HFFc6 (cell line): ENCODE results near the gene PFKFB3. TPM values are rescaled to one million over a fixed set of nuclear protein-coding genes. Genes with fewer than 3 reads are reported as not detected.

Experiments used
- DNase-seq: peaks from one replicate; pipeline ENCODE4 v3.0.0-alpha.2; 2018
- H3K27ac Mint-ChIP-seq: 2 replicates; pipeline ENCODE4 v1.8.0; 2020; ENCODE audit warnings: mild to moderate bottlenecking, mixed read lengths
- H3K27me3 Mint-ChIP-seq: 2 replicates; pipeline ENCODE4 v1.8.0; 2021; ENCODE audit warnings: mild to moderate bottlenecking, moderate library complexity, mixed read lengths; ENCODE audit not compliant: insufficient read depth
- H3K36me3 Mint-ChIP-seq: 2 replicates; pipeline ENCODE4 v1.8.0; 2021; ENCODE audit warnings: low read depth, mixed read lengths
- H3K4me1 Mint-ChIP-seq: 2 replicates; pipeline ENCODE4 v1.8.0; 2020; ENCODE audit warnings: low read depth, mixed read lengths
- H3K4me3 Mint-ChIP-seq: 2 replicates; pipeline ENCODE4 v1.8.0; 2020; ENCODE audit warnings: mild to moderate bottlenecking, moderate library complexity, mixed read lengths
- H3K9me3 Mint-ChIP-seq: 2 replicates; pipeline ENCODE4 v1.8.0; 2020; ENCODE audit warnings: mild to moderate bottlenecking, mixed read lengths
- total RNA-seq, 6 experiments: library from RNA; stranded (reverse); fragmentation: NEBNext Ultra II Directional; extraction: Animal tissue kit (Norgen Biotek cat#: 25700); gene quantifications; 2 replicates in 1 of 6; 3 replicates in 5 of 6; pipeline ENCODE4 v1.2.3, GENCODE V29; 2021
- TF ChIP-seq, protein P1 (sequence below): fragments of 200-600 bp; sonication (generic); IDR thresholded peaks from 2 replicates; pipeline ENCODE4 v1.5.0; 2021; ENCODE audit warnings: antibody characterized with exemption, mild to moderate bottlenecking

Gene PFKFB3
- total RNA-seq, 6 experiments from 2014 or later = 25.4 to 34.6 (median 28.7) TPM

DNA sequence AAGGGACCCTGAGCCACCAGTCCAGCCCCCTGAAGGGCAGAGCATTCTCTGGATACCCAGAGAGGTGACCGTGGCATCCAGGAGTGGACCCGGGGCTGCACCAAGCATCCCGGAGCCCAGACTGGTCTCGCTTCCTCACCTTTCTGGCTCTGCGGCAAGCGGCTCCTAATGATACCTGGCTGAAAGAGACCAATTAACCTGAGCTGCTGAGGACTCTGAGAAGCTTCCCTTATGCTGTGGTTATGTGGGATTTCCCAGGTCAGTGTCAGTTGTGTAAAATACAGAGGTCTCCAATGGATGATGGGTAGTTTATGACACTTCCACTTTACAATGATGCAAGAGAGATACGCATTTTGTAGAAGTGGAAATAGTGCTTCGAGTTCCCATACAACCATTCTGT, 51.5 kb downstream of the PFKFB3 start:
- no peaks in the 10 kb centered on the region for H3K9me3 Mint-ChIP-seq
- DNase-seq = no peak
- peaks cover 2% of the 10 kb centered on the region for H3K27me3 Mint-ChIP-seq
- no peaks in the 10 kb centered on the region for H3K4me1 Mint-ChIP-seq
- no peak overlapping the region for H3K27ac Mint-ChIP-seq
- no peak overlapping the region for H3K4me3 Mint-ChIP-seq
- no peaks in the 10 kb centered on the region for H3K36me3 Mint-ChIP-seq
- TF ChIP-seq, protein P1, sequence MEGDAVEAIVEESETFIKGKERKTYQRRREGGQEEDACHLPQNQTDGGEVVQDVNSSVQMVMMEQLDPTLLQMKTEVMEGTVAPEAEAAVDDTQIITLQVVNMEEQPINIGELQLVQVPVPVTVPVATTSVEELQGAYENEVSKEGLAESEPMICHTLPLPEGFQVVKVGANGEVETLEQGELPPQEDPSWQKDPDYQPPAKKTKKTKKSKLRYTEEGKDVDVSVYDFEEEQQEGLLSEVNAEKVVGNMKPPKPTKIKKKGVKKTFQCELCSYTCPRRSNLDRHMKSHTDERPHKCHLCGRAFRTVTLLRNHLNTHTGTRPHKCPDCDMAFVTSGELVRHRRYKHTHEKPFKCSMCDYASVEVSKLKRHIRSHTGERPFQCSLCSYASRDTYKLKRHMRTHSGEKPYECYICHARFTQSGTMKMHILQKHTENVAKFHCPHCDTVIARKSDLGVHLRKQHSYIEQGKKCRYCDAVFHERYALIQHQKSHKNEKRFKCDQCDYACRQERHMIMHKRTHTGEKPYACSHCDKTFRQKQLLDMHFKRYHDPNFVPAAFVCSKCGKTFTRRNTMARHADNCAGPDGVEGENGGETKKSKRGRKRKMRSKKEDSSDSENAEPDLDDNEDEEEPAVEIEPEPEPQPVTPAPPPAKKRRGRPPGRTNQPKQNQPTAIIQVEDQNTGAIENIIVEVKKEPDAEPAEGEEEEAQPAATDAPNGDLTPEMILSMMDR = no peak

DNA sequence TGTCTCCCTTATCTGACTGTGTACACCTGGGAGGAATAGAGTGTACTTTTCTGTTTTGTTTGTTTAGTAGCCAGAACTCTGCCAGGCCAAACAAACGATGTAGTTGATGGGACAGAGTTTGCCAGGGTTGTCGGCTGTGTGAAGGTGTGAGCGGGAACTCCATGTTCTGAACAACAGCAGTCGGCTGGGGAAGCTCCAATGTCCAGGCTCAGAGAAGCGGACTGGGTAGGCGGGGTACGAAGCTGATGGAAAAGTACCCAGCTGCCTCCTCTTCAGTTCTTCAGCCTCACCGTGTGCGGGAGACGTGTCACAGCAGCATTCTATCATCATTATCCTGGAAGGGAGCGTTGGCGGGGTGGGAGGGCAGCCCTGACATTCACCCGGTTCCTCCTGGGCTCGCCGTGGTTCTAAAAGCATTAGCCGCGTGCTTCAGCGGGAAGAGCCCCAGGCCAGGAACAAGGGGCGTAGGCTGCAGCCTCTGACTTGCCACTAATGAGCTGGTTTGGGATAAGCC, 52.9 kb downstream of the PFKFB3 start:
- Mint-ChIP-seq H3K4me1 (no peaks in the 10 kb centered on the region), H3K4me3 (no peak overlapping the region), H3K27me3 (peaks cover 1% of the 10 kb centered on the region; the same call in 1 of the 2 replicates), H3K27ac (no peak overlapping the region), H3K9me3 (no peaks in the 10 kb centered on the region), H3K36me3 (peaks cover 3% of the 10 kb centered on the region; the same call in 1 of the 2 replicates)
- TF ChIP-seq, protein P1 = no peak
- DNase-seq = no peak

DNA sequence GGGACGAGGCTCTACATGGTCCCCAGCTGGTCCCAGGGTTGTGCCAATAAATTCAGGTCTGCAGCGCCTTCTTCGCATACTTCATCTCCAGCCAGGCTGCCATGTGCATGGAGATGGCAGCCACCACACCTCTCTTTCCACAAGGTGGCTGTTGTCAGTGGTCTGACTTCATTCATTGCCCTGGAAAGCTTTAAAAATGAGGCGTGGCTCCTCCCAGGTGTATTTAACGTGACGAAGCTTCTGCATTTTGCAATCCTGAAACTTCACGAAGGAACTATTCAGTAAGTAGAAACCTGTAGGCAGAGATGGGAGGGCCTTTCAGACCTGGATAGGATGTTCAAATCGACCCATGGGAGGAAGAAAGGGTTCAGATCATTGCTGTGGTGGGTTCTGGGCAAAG, 53.7 kb downstream of the PFKFB3 start:
- Mint-ChIP-seq H3K4me3 (no peak overlapping the region), H3K27me3 (peaks cover 1% of the 10 kb centered on the region; the same call in 1 of the 2 replicates), H3K9me3 (no peaks in the 10 kb centered on the region), H3K4me1 (no peaks in the 10 kb centered on the region), H3K36me3 (peaks cover 11% of the 10 kb centered on the region; the same call in 1 of the 2 replicates), H3K27ac (no peak overlapping the region)
- DNase-seq = no peak
- TF ChIP-seq, protein P1 = no peak

DNA sequence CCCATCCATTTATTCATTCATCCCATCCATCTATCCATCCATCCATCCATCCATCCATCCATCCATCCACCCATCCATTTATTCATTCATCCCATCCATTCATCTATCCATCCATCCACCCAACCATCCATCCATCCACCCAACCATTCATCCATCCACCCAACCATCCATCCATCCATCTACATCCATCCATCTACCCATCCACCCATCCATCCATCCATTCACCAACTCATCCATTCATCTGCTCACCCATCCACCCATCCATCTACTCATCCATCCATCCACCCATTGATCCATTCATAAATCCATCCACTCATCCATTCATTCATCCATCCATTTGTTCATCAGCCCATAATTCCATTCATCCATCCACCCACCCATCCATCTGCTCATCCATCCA, 56.4 kb downstream of the PFKFB3 start:
- no peak overlapping the region for H3K4me3 Mint-ChIP-seq
- no peaks in the 10 kb centered on the region for H3K9me3 Mint-ChIP-seq
- DNase-seq = no peak
- TF ChIP-seq, protein P1 = no peak
- H3K36me3 Mint-ChIP-seq = peaks cover 11% of the 10 kb centered on the region; the same call in 1 of the 2 replicates
- H3K4me1 Mint-ChIP-seq = no peaks in the 10 kb centered on the region
- peaks cover 1% of the 10 kb centered on the region; the same call in 1 of the 2 replicates for H3K27me3 Mint-ChIP-seq
- no peak overlapping the region for H3K27ac Mint-ChIP-seq

DNA sequence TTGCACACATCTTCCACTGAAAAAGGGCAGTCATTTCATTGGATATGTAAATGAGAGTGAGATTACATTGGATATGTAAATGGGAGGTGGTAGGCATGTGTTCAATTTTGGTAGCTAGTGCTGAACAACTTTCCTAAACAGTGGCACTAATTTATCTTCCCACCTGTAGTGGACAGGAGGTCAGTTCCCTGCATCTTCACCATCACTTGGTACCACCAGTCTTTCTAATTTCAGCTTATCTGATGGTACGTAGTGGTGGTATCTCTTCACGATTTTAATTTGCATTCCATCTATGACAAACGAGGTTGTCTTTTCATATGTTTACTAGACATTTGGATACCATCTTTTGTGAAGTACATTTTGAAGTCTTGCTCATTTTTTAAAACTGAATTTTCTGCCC, 58.1 kb downstream of the PFKFB3 start:
- no peak for DNase-seq
- peaks cover 1% of the 10 kb centered on the region; the same call in 1 of the 2 replicates for H3K27me3 Mint-ChIP-seq
- no peak overlapping the region for H3K27ac Mint-ChIP-seq
- H3K4me1 Mint-ChIP-seq = no peaks in the 10 kb centered on the region
- TF ChIP-seq, protein P1 = no peak
- no peak overlapping the region for H3K4me3 Mint-ChIP-seq
- H3K9me3 Mint-ChIP-seq = no peaks in the 10 kb centered on the region
- peaks cover 11% of the 10 kb centered on the region; the same call in 1 of the 2 replicates for H3K36me3 Mint-ChIP-seq
